IMR-90 (cell line): ENCODE results near the gene ZEB2. TPM values are rescaled to one million over a fixed set of nuclear protein-coding genes. Genes with fewer than 3 reads are reported as not detected.

Source experiments
- ATAC-seq: fragments of 200-7000 bp; cut with Tn5 transposase; 2 replicates; pipeline ENCODE4 v1.9.1; 2020; ENCODE audit warnings: low read depth, mild to moderate bottlenecking, moderate library complexity
- BruUV-seq: library from RNA; stranded (reverse); fragments of 400-500 nt; replicated peaks from 2 replicates; lab custom pipeline; 2021; lab: Mats Ljungman, UMichigan
- CTCF ChIA-PET: fragments of 300-600 bp; formaldehyde crosslinking; extraction: SDS; loops from one replicate; lab custom pipeline; 2021; ENCODE audit warnings: antibody characterized with exemption; lab: Yijun Ruan, JAX
- POLR2A ChIA-PET: fragments of 300-600 bp; sonication (Branson Sonifier 250); formaldehyde crosslinking; loops from one replicate; lab custom pipeline; 2022; ENCODE audit warnings: antibody characterized with exemption; ENCODE audit not compliant: unreplicated experiment; lab: Charles Lee
- DNase-seq: peaks from one replicate; pipeline ENCODE4 v3.0.0; 2013
- H2AFZ ChIP-seq: replicated peaks from 2 replicates; pipeline ENCODE3; 2013; ENCODE audit warnings: low read length, mild to moderate bottlenecking; ENCODE audit not compliant: poor library complexity
- H2AK5ac ChIP-seq: 2 replicates; pipeline ENCODE4 v1.6.1; 2013; ENCODE audit warnings: low read depth, low read length, inconsistent platforms
- H2AK9ac ChIP-seq: replicated peaks from 2 replicates; pipeline ENCODE3; 2013; ENCODE audit warnings: mild to moderate bottlenecking, low read depth, low read length, moderate library complexity; ENCODE audit not compliant: poor library complexity
- H2BK120ac ChIP-seq: 2 replicates; pipeline ENCODE4 v1.6.1; 2013; ENCODE audit warnings: low read depth, low read length, inconsistent platforms
- H2BK15ac ChIP-seq: 3 replicates; pipeline ENCODE4 v1.6.1; 2013; ENCODE audit warnings: low read depth, low read length, inconsistent platforms
- H2BK20ac ChIP-seq: 2 replicates; pipeline ENCODE4 v1.6.1; 2013; ENCODE audit warnings: low read depth, mild to moderate bottlenecking, inconsistent platforms, low read length, moderate library complexity
- H2BK5ac ChIP-seq: 2 replicates; pipeline ENCODE4 v1.6.1; 2013; ENCODE audit warnings: mild to moderate bottlenecking, low read depth, low read length, inconsistent platforms; ENCODE audit not compliant: poor library complexity, severe bottlenecking
- H3K14ac ChIP-seq: replicated peaks from 2 replicates; pipeline ENCODE4 v1.6.1; 2013; ENCODE audit warnings: low read depth, low read length, inconsistent platforms
- H3K18ac ChIP-seq: 2 replicates; pipeline ENCODE4 v1.6.1; 2013; ENCODE audit warnings: low read depth, low read length, control low read depth
- H3K23ac ChIP-seq: 2 replicates; pipeline ENCODE4 v1.6.1; 2013; ENCODE audit warnings: low read depth, low read length, inconsistent platforms
- H3K27ac ChIP-seq: 2 replicates; pipeline ENCODE4 v1.5.1; 2013; ENCODE audit warnings: mild to moderate bottlenecking, control low read depth, low read length; ENCODE audit not compliant: insufficient read depth
- H3K27me3 ChIP-seq: 2 replicates; pipeline ENCODE4 v1.6.1; 2013; ENCODE audit warnings: low read length; ENCODE audit not compliant: control insufficient read depth, insufficient read depth
- H3K36me3 ChIP-seq: 2 replicates; pipeline ENCODE4 v1.6.1; 2013; ENCODE audit warnings: low read length, mixed read lengths; ENCODE audit not compliant: control insufficient read depth, insufficient read depth
- H3K4ac ChIP-seq: 2 replicates; pipeline ENCODE4 v1.6.1; 2013; ENCODE audit warnings: low read depth, low read length, inconsistent platforms
- H3K4me1 ChIP-seq: 2 replicates; pipeline ENCODE4 v1.6.1; 2013; ENCODE audit warnings: low read length, mixed read lengths; ENCODE audit not compliant: control insufficient read depth, insufficient read depth
- H3K4me2 ChIP-seq: 2 replicates; pipeline ENCODE4 v1.6.1; 2013; ENCODE audit warnings: low read depth, mild to moderate bottlenecking, control low read depth, low read length, moderate library complexity
- H3K4me3 ChIP-seq: 2 replicates; pipeline ENCODE4 v1.5.1; 2013; ENCODE audit warnings: low read depth, mild to moderate bottlenecking, control low read depth, low read length, moderate library complexity; ENCODE audit not compliant: insufficient read depth
- H3K56ac ChIP-seq: 2 replicates; pipeline ENCODE4 v1.6.1; 2013; ENCODE audit warnings: low read length, inconsistent platforms; ENCODE audit not compliant: insufficient read depth; ENCODE audit errors: extremely low read depth
- H3K79me1 ChIP-seq, 2 experiments: 2 replicates each; pipeline ENCODE4 v1.6.1; 2013; ENCODE audit warnings: low read length in 2 of 2, inconsistent platforms in 1 of 2, low read depth in 1 of 2
- H3K9ac ChIP-seq: 2 replicates; pipeline ENCODE4 v1.6.1; 2013; ENCODE audit warnings: low read depth, low read length, control low read depth
- H3K9me1 ChIP-seq: 2 replicates; pipeline ENCODE4 v1.6.1; 2013; ENCODE audit warnings: low read length, inconsistent platforms; ENCODE audit not compliant: insufficient read depth
- H3K9me3 ChIP-seq: 2 replicates; pipeline ENCODE4 v1.6.1; 2013; ENCODE audit warnings: low read length; ENCODE audit not compliant: control insufficient read depth, insufficient read depth
- H4K20me1 ChIP-seq: 2 replicates; pipeline ENCODE4 v1.6.1; 2013; ENCODE audit warnings: low read length, inconsistent platforms; ENCODE audit not compliant: insufficient read depth
- H4K5ac ChIP-seq: 2 replicates; pipeline ENCODE4 v1.6.1; 2013; ENCODE audit warnings: mild to moderate bottlenecking, low read depth, low read length, control low read depth
- H4K8ac ChIP-seq, 2 experiments: 2 replicates each; pipeline ENCODE4 v1.6.1; 2013; ENCODE audit warnings: low read depth in 2 of 2, low read length in 2 of 2, control low read depth in 1 of 2, inconsistent platforms in 1 of 2
- H4K91ac ChIP-seq: 2 replicates; pipeline ENCODE4 v1.6.1; 2013; ENCODE audit warnings: low read depth, low read length, inconsistent platforms; ENCODE audit not compliant: insufficient read depth
- NFE2L2 ChIP-seq: fragments of 150-350 bp; IDR thresholded peaks from 2 replicates; pipeline ENCODE4 v1.6.1; 2016; ENCODE audit warnings: low read depth, mild to moderate bottlenecking, low read length
- WGBS, 2 experiments: methylation state at CpG; one replicate each; pipeline versions ENCODE4 v1.1.5 to v1.1.7; 2013; ENCODE audit warnings: missing lambda C conversion rate in 2 of 2; ENCODE audit not compliant: insufficient read length in 1 of 2; ENCODE audit errors: extremely low coverage in 2 of 2; 5-methylcytosine and 5-hydroxymethylcytosine counted together
- dilution Hi-C: fragments of 300-500 bp; cut with HindIII; formaldehyde crosslinking; loops from one replicate; pipeline ENCODE4 v1.14.3; 2018; ENCODE audit warnings: low sequenced_read_pairs; ENCODE audit not compliant: unreplicated experiment
- in situ Hi-C: fragments of 300-500 bp; cut with MboI; formaldehyde crosslinking; loops from 3 replicates; pipeline ENCODE4 v1.14.3; 2019; ENCODE audit warnings: low sequenced_read_pairs, inconsistent platforms, mixed read lengths
- intact Hi-C: fragments of 100-400 bp; cut with micrococcal nuclease; formaldehyde crosslinking; loops from 2 replicates; pipeline ENCODE4 v1.10.0; 2022
- polyA plus RNA-seq, 3 experiments: library from polyadenylated mRNA; depleted of rRNA; stranded (reverse); fragments of >200 nt; gene quantifications; 2 replicates each; pipeline ENCODE4 v1.2.3, GENCODE V29; 2012; ENCODE audit warnings: low replicate concordance in 1 of 3
- total RNA-seq: library from RNA; depleted of rRNA; stranded (reverse); fragments of >200 nt; gene quantifications from 2 replicates; pipeline ENCODE4 v1.2.3, GENCODE V29; 2012

The ZEB2 gene
- total and polyA plus RNA-seq, 2 of the 4 experiments (the other 2 are of a cell fraction): 22.4 to 50.9 TPM

- no peak overlapping the region for H3K4me3 ChIP-seq
- DNase-seq: no peak
- no peak overlapping the region for H3K18ac ChIP-seq
- no peak overlapping the region for H3K27ac ChIP-seq
- peaks cover 7% of the 10 kb centered on the region; the same call in 1 of the 2 replicates for H3K9me1 ChIP-seq
- H2BK5ac ChIP-seq: no peak overlapping the region
- no peak overlapping the region for H3K4me2 ChIP-seq
- H4K20me1 ChIP-seq: no peaks in the 10 kb centered on the region
- in situ Hi-C loops: no loop called here
- H4K8ac ChIP-seq: peak overlapping the region in 1 of 2 experiments; percentile 24; a peak in 1 of 4 replicates
- H3K27me3 ChIP-seq: no peaks in the 10 kb centered on the region
- no peak overlapping the region for H3K23ac ChIP-seq
- H2BK120ac ChIP-seq: peak overlapping the region; percentile 55
- ATAC-seq: no peak
- ChIA-PET CTCF (no interaction called here), POLR2A (no interaction called here)
- peak overlapping the region; percentile 59; the same call in 1 of the 2 replicates for H2AK5ac ChIP-seq
- H3K36me3 ChIP-seq: peaks cover 26% of the 10 kb centered on the region
- peak overlapping the region; percentile 54; the same call in 1 of the 2 replicates for H3K4ac ChIP-seq
- intact Hi-C loops: loop anchor here (5.0 kb wide), 1 partner anchor 58 kb away; a partner anchor contains a TSS
- H3K56ac ChIP-seq: no peak overlapping the region
- peak overlapping the region; percentile 74 for H3K14ac ChIP-seq
- WGBS, 2 experiments: 100% methylated on average over 1 of the region's 9 CpGs; no CpG with 5 or more reads in 1 of the 2 experiments
- no peak overlapping the region for H4K5ac ChIP-seq
- peak overlapping the region; percentile 75; the same call in 1 of the 2 replicates for H4K91ac ChIP-seq
- H3K79me1 ChIP-seq: peaks cover 5 to 6% of the 10 kb centered on the region in 2 experiments; a peak in 2 of 4 replicates
- TF ChIP-seq NFE2L2: no peak
- H2BK20ac ChIP-seq: peak overlapping the region; percentile 47; the same call in 1 of the 2 replicates
- no TSS peak for BruUV-seq
- H2BK15ac ChIP-seq: no peak overlapping the region; the same call in 2 of the 3 replicates
- no peak overlapping the region for H3K9ac ChIP-seq
- dilution Hi-C loops: no loop called here
- no peak overlapping the region for H2AFZ ChIP-seq
- H3K9me3 ChIP-seq: no peaks in the 10 kb centered on the region
- no peaks in the 10 kb centered on the region; the same call in 1 of the 2 replicates for H3K4me1 ChIP-seq
- H2AK9ac ChIP-seq: no peak overlapping the region
Measured at GRCh38 chr2:144389930-144390311, 130.0 kb downstream of the ZEB2 start.
